H1 (cell line): ENCODE results near the gene RAB36. TPM values are rescaled to one million over a fixed set of nuclear protein-coding genes. Genes with fewer than 3 reads are reported as not detected.

Source experiments
- CTCF ChIA-PET: fragments of 300-600 bp; sonication (Branson Sonifier 250); formaldehyde crosslinking; loops from one replicate; lab custom pipeline; 2021; ENCODE audit not compliant: partially characterized antibody; lab: Charles Lee
- POLR2A ChIA-PET: fragments of 300-600 bp; sonication (Branson Sonifier 250); formaldehyde crosslinking; loops from one replicate; lab custom pipeline; 2021; ENCODE audit warnings: inconsistent platforms; ENCODE audit not compliant: partially characterized antibody; lab: Charles Lee
- DNase-seq, 2 experiments: peaks; one replicate each; pipeline versions ENCODE4 v3.0.0 to v3.0.0-alpha.2; 2010 to 2022; ENCODE audit warnings: low spot score in 2 of 2, low read depth in 1 of 2, mixed read lengths in 1 of 2
- FAIRE-seq: peaks from 2 replicates; lab custom pipeline; 2011; peaks lifted over from hg19 to GRCh38; lab: Jason Lieb, UNC
- H2AFZ ChIP-seq: 2 replicates; pipeline ENCODE4 v1.8.1; 2012; ENCODE audit warnings: low read length, inconsistent platforms
- H2AK5ac ChIP-seq: 2 replicates; pipeline ENCODE4 v1.6.1; 2013; ENCODE audit warnings: low read depth, low read length
- H2BK120ac ChIP-seq: replicated peaks from 2 replicates; pipeline ENCODE3; 2013; ENCODE audit warnings: low read depth, low read length, inconsistent platforms
- H2BK12ac ChIP-seq: 2 replicates; pipeline ENCODE4 v1.6.1; 2013; ENCODE audit warnings: low read depth, low read length
- H2BK15ac ChIP-seq: 2 replicates; pipeline ENCODE4 v1.6.1; 2013; ENCODE audit warnings: low read length
- H2BK20ac ChIP-seq: 2 replicates; pipeline ENCODE4 v1.6.1; 2013; ENCODE audit warnings: low read length
- H2BK5ac ChIP-seq: 2 replicates; pipeline ENCODE4 v1.6.1; 2013; ENCODE audit warnings: low read depth, low read length
- H3K14ac ChIP-seq: 2 replicates; pipeline ENCODE4 v1.6.1; 2013; ENCODE audit warnings: inconsistent platforms; ENCODE audit not compliant: insufficient read length
- H3K18ac ChIP-seq: 2 replicates; pipeline ENCODE4 v1.6.1; 2013; ENCODE audit warnings: low read length; ENCODE audit errors: extremely low read depth
- H3K23ac ChIP-seq: 2 replicates; pipeline ENCODE4 v1.6.1; 2013; ENCODE audit warnings: inconsistent platforms; ENCODE audit not compliant: insufficient read length
- H3K23me2 ChIP-seq: 2 replicates; pipeline ENCODE4 v1.6.1; 2013; ENCODE audit warnings: low read depth, low read length
- H3K27ac ChIP-seq: 2 replicates; pipeline ENCODE4 v1.6.1; 2011; ENCODE audit warnings: low read depth, low read length, inconsistent platforms
- H3K27me3 ChIP-seq, 4 experiments: replicated peaks in 1 of 4; 1 replicate in 1 of 4; 2 replicates in 3 of 4; pipeline versions ENCODE4 v1.6.1 to v1.8.1; 2011 to 2013; ENCODE audit warnings: low read length in 3 of 4, mild to moderate bottlenecking in 3 of 4, inconsistent platforms in 2 of 4, mixed read lengths in 2 of 4, moderate library complexity in 1 of 4; ENCODE audit not compliant: control insufficient read depth in 3 of 4, insufficient read depth in 3 of 4; ENCODE audit errors: extremely low read depth in 1 of 4
- H3K36me3 ChIP-seq, 4 experiments: 2 replicates each; pipeline versions ENCODE4 v1.6.1 to v1.8.1; 2011 to 2013; ENCODE audit warnings: mild to moderate bottlenecking in 4 of 4, low read length in 3 of 4, moderate library complexity in 2 of 4, control low read depth in 1 of 4, inconsistent platforms in 1 of 4; ENCODE audit not compliant: insufficient read depth in 4 of 4, control insufficient read depth in 2 of 4
- H3K4ac ChIP-seq: replicated peaks from 2 replicates; pipeline ENCODE3; 2013; ENCODE audit warnings: low read length, low read depth, mixed read lengths, inconsistent platforms; ENCODE audit not compliant: insufficient read length
- H3K4me1 ChIP-seq, 4 experiments: replicated peaks in 1 of 4; 1 replicate in 1 of 4; 2 replicates in 3 of 4; pipeline versions ENCODE4 v1.6.1 to v1.8.1; 2011 to 2013; ENCODE audit warnings: low read length in 3 of 4, inconsistent platforms in 2 of 4, mixed read lengths in 1 of 4; ENCODE audit not compliant: insufficient read depth in 4 of 4, control insufficient read depth in 3 of 4
- H3K4me2 ChIP-seq, 2 experiments: 2 replicates each; pipeline versions ENCODE4 v1.6.1 to v1.8.1; 2011 to 2013; ENCODE audit warnings: low read depth in 2 of 2, low read length in 2 of 2, control low read depth in 1 of 2, inconsistent platforms in 1 of 2, mild to moderate bottlenecking in 1 of 2; ENCODE audit not compliant: insufficient read depth in 1 of 2
- H3K4me3 ChIP-seq, 4 experiments: fragments of 200-600, 300-600 bp in 1 of 4; sonication (generic), shearing (Covaris generic), sonication (Bioruptor Twin) in 1 of 4; 2 replicates each; pipeline versions ENCODE4 v1.5.1 to v1.8.1; 2011 to 2016; ENCODE audit warnings: low read length in 4 of 4, low read depth in 3 of 4, control low read depth in 2 of 4, inconsistent platforms in 2 of 4, mild to moderate bottlenecking in 2 of 4, mixed read lengths in 1 of 4, moderate library complexity in 1 of 4; ENCODE audit not compliant: insufficient read depth in 2 of 4; ENCODE audit errors: extremely low read depth in 1 of 4
- H3K56ac ChIP-seq: replicated peaks from 2 replicates; pipeline ENCODE3; 2013; ENCODE audit warnings: low read depth, mild to moderate bottlenecking, mixed read lengths, low read length, inconsistent platforms; ENCODE audit not compliant: insufficient read length
- H3K79me1 ChIP-seq: 2 replicates; pipeline ENCODE4 v1.6.1; 2013; ENCODE audit warnings: low read depth, low read length, control low read depth
- H3K79me2 ChIP-seq, 2 experiments: 2 replicates each; pipeline versions ENCODE4 v1.6.1 to v1.8.1; 2012 to 2013; ENCODE audit warnings: low read length in 2 of 2, mild to moderate bottlenecking in 2 of 2, inconsistent platforms in 1 of 2; ENCODE audit not compliant: insufficient read depth in 2 of 2, control insufficient read depth in 1 of 2
- H3K9ac ChIP-seq, 4 experiments: replicated peaks in 1 of 4; 1 replicate in 1 of 4; 2 replicates in 3 of 4; pipeline versions ENCODE4 v1.6.1 to v1.8.1; 2011 to 2013; ENCODE audit warnings: low read depth in 3 of 4, low read length in 3 of 4, control low read depth in 2 of 4, mild to moderate bottlenecking in 2 of 4, moderate library complexity in 2 of 4, inconsistent platforms in 1 of 4; ENCODE audit errors: extremely low read depth in 1 of 4
- H3K9me3 ChIP-seq, 2 experiments: 2 replicates each; pipeline versions ENCODE4 v1.6.1 to v1.8.1; 2012 to 2013; ENCODE audit warnings: mild to moderate bottlenecking in 2 of 2, moderate library complexity in 2 of 2, control low read depth in 1 of 2, inconsistent platforms in 1 of 2, low read depth in 1 of 2, low read length in 1 of 2, mixed read lengths in 1 of 2; ENCODE audit not compliant: insufficient read depth in 2 of 2
- H4K20me1 ChIP-seq, 2 experiments: replicated peaks in 1 of 2; 2 replicates each; pipeline versions ENCODE3 to v1.8.1; 2011 to 2013; ENCODE audit warnings: inconsistent platforms in 2 of 2, low read length in 2 of 2, mild to moderate bottlenecking in 1 of 2; ENCODE audit not compliant: insufficient read depth in 2 of 2, control insufficient read depth in 1 of 2
- H4K5ac ChIP-seq: 2 replicates; pipeline ENCODE4 v1.6.1; 2013; ENCODE audit warnings: low read length, low read depth, mixed read lengths, inconsistent platforms; ENCODE audit not compliant: insufficient read length
- H4K8ac ChIP-seq: 2 replicates; pipeline ENCODE4 v1.8.0; 2013; ENCODE audit warnings: mild to moderate bottlenecking, moderate library complexity, low read length, inconsistent platforms; ENCODE audit not compliant: insufficient read depth; ENCODE audit errors: extremely low read depth
- H4K91ac ChIP-seq: replicated peaks from 2 replicates; pipeline ENCODE3; 2013; ENCODE audit warnings: low read length, mixed read lengths, inconsistent platforms; ENCODE audit not compliant: insufficient read length
- CTCF ChIP-seq, 3 experiments: IDR thresholded peaks; 1 replicate in 2 of 3; 2 replicates in 1 of 3; pipeline versions ENCODE4 v1.5.1 to v1.6.1; 2011; ENCODE audit warnings: low read length in 3 of 3, mild to moderate bottlenecking in 3 of 3, inconsistent platforms in 2 of 3, low read depth in 1 of 3, moderate library complexity in 1 of 3; ENCODE audit not compliant: insufficient read depth in 1 of 3; ENCODE audit errors: control extremely low read depth in 1 of 3
- POLR2A ChIP-seq, 2 experiments: IDR thresholded peaks; 1 replicate in 1 of 2; 2 replicates in 1 of 2; pipeline ENCODE4 v1.6.1; 2011; ENCODE audit warnings: low read depth in 2 of 2, low read length in 2 of 2, mild to moderate bottlenecking in 2 of 2; ENCODE audit errors: control extremely low read depth in 1 of 2
- RAD21 ChIP-seq, 2 experiments: IDR thresholded peaks in 1 of 2; conservative IDR thresholded peaks in 1 of 2; 2 replicates each; pipeline ENCODE4 v1.6.1; 2011; ENCODE audit warnings: low read depth in 2 of 2, low read length in 2 of 2, improper control_type of control experiment in 1 of 2, inconsistent platforms in 1 of 2, mild to moderate bottlenecking in 1 of 2, moderate library complexity in 1 of 2
- SRF ChIP-seq: IDR thresholded peaks from 2 replicates; pipeline ENCODE4 v1.6.1; 2011; ENCODE audit warnings: mild to moderate bottlenecking, low read depth, low read length, moderate library complexity
- TEAD4 ChIP-seq: IDR thresholded peaks from 2 replicates; pipeline ENCODE4 v1.6.1; 2012; ENCODE audit warnings: low read depth, low read length, inconsistent platforms, mixed read lengths
- WGBS, 2 experiments: shearing (Covaris generic) in 1 of 2; methylation state at CpG; one replicate each; pipeline versions ENCODE4 v1.1.6 to v1.1.7; 2013 to 2015; ENCODE audit warnings: low lambda C conversion rate in 2 of 2, mixed read lengths in 2 of 2, inconsistent platforms in 1 of 2, low coverage in 1 of 2, missing lambda C conversion rate in 1 of 2; ENCODE audit not compliant: insufficient replicate concordance in 2 of 2, insufficient coverage in 1 of 2, insufficient read length in 1 of 2; ENCODE audit errors: extremely low coverage in 1 of 2, missing lambda C conversion rate in 1 of 2; 5-methylcytosine and 5-hydroxymethylcytosine counted together
- polyA plus RNA-seq, 7 experiments: library from polyadenylated mRNA; depleted of rRNA in 3 of 7; stranded (reverse) in 5 of 7; unstranded in 2 of 7; fragments of >200 nt in 5 of 7; fragments of 200-250 nt in 2 of 7; gene quantifications; 1 replicate in 5 of 7; 2 replicates in 1 of 7; 4 replicates in 1 of 7; pipeline versions ENCODE4 v1.2.1 to v1.2.3, GENCODE V29; 2011 to 2013; ENCODE audit warnings: missing spikeins in 2 of 7, mixed read lengths in 2 of 7
- total RNA-seq: library from RNA; stranded (reverse); fragmentation: NEBNext Ultra II Directional; extraction: Animal tissue kit (Norgen Biotek cat#: 25700); gene quantifications from 2 replicates; pipeline ENCODE4 v1.2.1, GENCODE V29; 2021

RAB36 gene
- total and polyA plus RNA-seq, 2 of the 8 experiments (the other 6 are each of a cell fraction or from before 2014, with no cell fraction given), result 1.0 to 1.5 TPM

- Histone ChIP-seq H3K79me2 (no peaks in the 10 kb centered on the region), H4K8ac (no peak overlapping the region), H3K4me1 (peaks cover 0 to 1% (median 0%) of the 10 kb centered on the region in 4 experiments; a peak in 1 of 7 replicates), H3K9me3 (no peaks in the 10 kb centered on the region), H4K5ac (no peak overlapping the region), H3K27ac (no peak overlapping the region), H2BK12ac (no peak overlapping the region), H2AFZ (no peak overlapping the region), H2BK120ac (no peak overlapping the region), H2BK15ac (peak overlapping the region; percentile 99), H3K18ac (no peak overlapping the region), H3K4me2 (no peak overlapping the region), H3K36me3 (no peaks in the 10 kb centered on the region; a peak in 2 of 8 replicates), H4K20me1 (no peaks in the 10 kb centered on the region), H3K23me2 (no peaks in the 10 kb centered on the region), H2BK5ac (no peak overlapping the region), H3K4ac (no peak overlapping the region), H3K27me3 (peaks cover 0 to 5% (median 3%) of the 10 kb centered on the region in 4 experiments; a peak in 3 of 7 replicates), H3K56ac (no peak overlapping the region), H2AK5ac (no peak overlapping the region), H4K91ac (no peak overlapping the region), H3K79me1 (no peaks in the 10 kb centered on the region), H3K9ac (no peak overlapping the region), H3K23ac (no peak overlapping the region), H3K14ac (no peak overlapping the region), H3K4me3 (no peak overlapping the region), H2BK20ac (no peak overlapping the region)
- ChIA-PET POLR2A (no interaction called here), CTCF (interaction anchor here (0.7 to 24.3 kb wide), 31 partner anchors 10 to 706 kb away, joined by 3 to 384 read pairs (median 4); partner anchors contain the start of genes GNAZ and RSPH14)
- 62% methylated on average over 13 of the region's 14 CpGs; no CpG with 5 or more reads in 1 of the 2 experiments for WGBS, 2 experiments
- peak; percentile 69 for FAIRE-seq
- peak; percentile 76 to 98 (median 85) for TF ChIP-seq CTCF (IDR thresholded peaks at IDR 0.05; ENCODE audit: control extremely low read depth in 1 of 3, insufficient read depth in 1 of 3, low read depth in 1 of 3, low read length in 3 of 3)
- peak; percentile 8; the same call in 1 of the 2 replicates for TF ChIP-seq TEAD4
- no peak for TF ChIP-seq SRF
- TF ChIP-seq POLR2A (IDR thresholded peaks at IDR 0.05; ENCODE audit: control extremely low read depth in 1 of 2, low read depth in 2 of 2, low read length in 2 of 2), result no peak
- peak; percentile 98 to 99 for TF ChIP-seq RAD21 (IDR thresholded peaks at IDR 0.05 in 1 of 2, conservative IDR thresholded peaks at IDR 0.05 in 1 of 2; ENCODE audit: low read depth in 2 of 2, low read length in 2 of 2)
- DNase-seq, result peak; percentile 70 to 96
These were observed 16.8 kb upstream of the RAB36 start for GRCh38 chr22:23128269-23129108.
